ENCODE measurements around the gene LHX6. TPM values are rescaled to one million over a fixed set of nuclear protein-coding genes. Genes with fewer than 3 reads are reported as not detected.

LHX6 gene
- total RNA-seq, 3 donors from 2014 or later, result 2.0 to 5.1 (median 2.3) TPM

DNA sequence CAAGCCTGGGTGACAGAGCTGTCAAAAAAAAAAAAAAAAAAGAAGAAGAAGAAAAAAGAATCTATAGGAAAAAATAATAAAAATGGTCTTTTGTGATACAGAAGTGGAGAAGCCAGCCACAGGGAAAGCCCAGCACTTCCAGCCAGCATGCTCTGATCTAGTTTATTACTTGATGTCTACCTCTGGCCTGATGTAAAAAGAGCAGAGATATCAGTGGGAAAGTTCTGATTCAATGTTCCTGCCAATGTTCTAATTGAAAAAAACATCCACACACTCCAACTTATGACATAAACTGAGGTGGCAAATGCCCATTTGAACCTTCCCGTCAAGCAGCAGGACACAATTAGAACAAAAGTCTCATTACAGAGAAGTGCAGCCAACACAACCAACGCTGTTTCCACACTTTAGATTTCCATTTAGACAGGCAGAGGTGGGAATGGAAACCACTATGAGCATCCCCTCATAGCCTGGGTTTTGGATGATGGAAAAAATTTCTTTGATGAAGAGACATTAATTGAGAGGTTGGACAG is 30.2 kb upstream of the LHX6 start:
- H3K4me3 ChIP-seq, result no peak overlapping the region
- ATAC-seq (no peak), DNase-seq (no peak)
- TF ChIP-seq, protein P1, sequence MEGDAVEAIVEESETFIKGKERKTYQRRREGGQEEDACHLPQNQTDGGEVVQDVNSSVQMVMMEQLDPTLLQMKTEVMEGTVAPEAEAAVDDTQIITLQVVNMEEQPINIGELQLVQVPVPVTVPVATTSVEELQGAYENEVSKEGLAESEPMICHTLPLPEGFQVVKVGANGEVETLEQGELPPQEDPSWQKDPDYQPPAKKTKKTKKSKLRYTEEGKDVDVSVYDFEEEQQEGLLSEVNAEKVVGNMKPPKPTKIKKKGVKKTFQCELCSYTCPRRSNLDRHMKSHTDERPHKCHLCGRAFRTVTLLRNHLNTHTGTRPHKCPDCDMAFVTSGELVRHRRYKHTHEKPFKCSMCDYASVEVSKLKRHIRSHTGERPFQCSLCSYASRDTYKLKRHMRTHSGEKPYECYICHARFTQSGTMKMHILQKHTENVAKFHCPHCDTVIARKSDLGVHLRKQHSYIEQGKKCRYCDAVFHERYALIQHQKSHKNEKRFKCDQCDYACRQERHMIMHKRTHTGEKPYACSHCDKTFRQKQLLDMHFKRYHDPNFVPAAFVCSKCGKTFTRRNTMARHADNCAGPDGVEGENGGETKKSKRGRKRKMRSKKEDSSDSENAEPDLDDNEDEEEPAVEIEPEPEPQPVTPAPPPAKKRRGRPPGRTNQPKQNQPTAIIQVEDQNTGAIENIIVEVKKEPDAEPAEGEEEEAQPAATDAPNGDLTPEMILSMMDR (IDR thresholded peaks at IDR 0.05), result no peak
- H3K36me3 ChIP-seq (ENCODE audit: low read depth), result peaks cover 8% of the 10 kb centered on the region
- intact Hi-C loops (cut with DNase I, micrococcal nuclease), result no loop called here
- H3K9me3 ChIP-seq, result no peaks in the 10 kb centered on the region
- peaks cover 19% of the 10 kb centered on the region for H3K4me1 ChIP-seq (ENCODE audit: low read depth)

DNA sequence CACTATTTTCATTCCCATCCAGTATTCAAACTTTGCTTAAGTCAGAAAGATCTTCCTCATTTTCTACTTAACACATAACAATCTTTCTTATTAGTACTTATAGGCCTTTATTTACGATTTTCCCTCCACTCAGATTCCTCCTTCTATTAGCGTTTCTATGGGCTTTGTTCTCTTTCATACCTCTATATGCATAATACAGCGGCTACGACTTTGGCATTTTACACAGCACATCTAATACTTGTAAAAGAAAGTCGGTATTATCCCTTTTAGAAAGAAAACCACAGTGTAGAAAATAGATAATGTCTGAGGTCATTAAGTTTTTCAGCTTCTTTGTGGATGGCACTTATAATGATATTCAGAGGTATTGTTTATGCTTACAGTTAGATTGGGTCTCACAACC is 27.4 kb upstream of the LHX6 start:
- DNase-seq, result no peak
- Histone ChIP-seq H3K4me3 (no peak overlapping the region), H3K9me3 (no peaks in the 10 kb centered on the region), H3K4me1 (ENCODE audit: low read depth) (no peaks in the 10 kb centered on the region), H3K36me3 (ENCODE audit: low read depth) (peaks cover 8% of the 10 kb centered on the region)
- ATAC-seq, result no peak
- TF ChIP-seq, protein P1 (IDR thresholded peaks at IDR 0.05), result no peak
- intact Hi-C loops (cut with DNase I, micrococcal nuclease), result no loop called here

DNA sequence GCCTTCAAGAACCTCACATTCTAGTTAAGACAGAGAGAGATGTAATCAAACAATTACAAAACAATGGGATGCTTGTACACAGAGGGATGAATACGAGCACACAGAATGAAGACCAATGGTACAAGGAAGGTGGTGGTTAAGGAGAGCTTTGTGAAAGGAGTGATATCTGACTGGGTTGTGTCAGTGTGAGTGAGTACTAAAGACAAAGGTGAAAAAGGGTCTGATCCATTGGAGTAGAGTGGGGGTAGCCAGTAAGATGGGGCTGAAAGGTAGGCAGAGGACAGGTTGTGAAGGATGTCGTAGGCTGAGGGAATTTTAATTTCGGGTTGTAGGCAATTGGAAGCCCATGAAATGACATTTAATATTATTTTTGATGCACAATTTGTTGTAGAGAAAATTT is 26.0 kb upstream of the LHX6 start:
- TF ChIP-seq, protein P1 (IDR thresholded peaks at IDR 0.05), result no peak

DNA sequence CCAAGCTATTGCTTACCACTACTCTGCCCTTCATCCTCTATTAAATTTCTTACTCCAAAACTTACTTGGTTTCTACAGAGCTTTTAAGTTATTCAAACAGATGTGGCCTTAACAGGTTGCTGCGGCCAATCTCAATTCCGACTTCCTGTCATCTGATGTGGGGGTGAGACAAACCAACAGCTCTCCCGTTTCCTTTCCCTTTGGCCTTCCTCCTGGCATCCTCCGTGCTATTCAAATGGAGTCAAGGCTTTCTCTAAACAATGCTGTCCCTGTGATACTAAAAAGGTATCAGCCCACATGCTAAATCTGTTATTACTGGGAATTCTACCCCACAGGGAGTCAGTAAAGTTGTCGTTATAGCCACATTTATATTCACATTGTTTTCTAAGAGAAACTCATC is 24.0 kb upstream of the LHX6 start:
- no peak for ATAC-seq
- TF ChIP-seq, protein P1 (IDR thresholded peaks at IDR 0.05), result no peak
- Histone ChIP-seq H3K36me3 (ENCODE audit: low read depth) (peaks cover 4% of the 10 kb centered on the region), H3K4me3 (no peak overlapping the region), H3K4me1 (ENCODE audit: low read depth) (no peaks in the 10 kb centered on the region), H3K9me3 (no peaks in the 10 kb centered on the region)
- no peak for DNase-seq
- intact Hi-C loops (cut with DNase I, micrococcal nuclease), result no loop called here

More for the DNA sequence above, 26.0 kb upstream of the LHX6 start:
- Histone ChIP-seq H3K9me3 (no peaks in the 10 kb centered on the region), H3K4me1 (ENCODE audit: low read depth) (no peaks in the 10 kb centered on the region), H3K36me3 (ENCODE audit: low read depth) (peaks cover 8% of the 10 kb centered on the region), H3K4me3 (no peak overlapping the region)
- no peak for ATAC-seq
- DNase-seq, result no peak
- intact Hi-C loops (cut with DNase I, micrococcal nuclease), result no loop called here

DNA sequence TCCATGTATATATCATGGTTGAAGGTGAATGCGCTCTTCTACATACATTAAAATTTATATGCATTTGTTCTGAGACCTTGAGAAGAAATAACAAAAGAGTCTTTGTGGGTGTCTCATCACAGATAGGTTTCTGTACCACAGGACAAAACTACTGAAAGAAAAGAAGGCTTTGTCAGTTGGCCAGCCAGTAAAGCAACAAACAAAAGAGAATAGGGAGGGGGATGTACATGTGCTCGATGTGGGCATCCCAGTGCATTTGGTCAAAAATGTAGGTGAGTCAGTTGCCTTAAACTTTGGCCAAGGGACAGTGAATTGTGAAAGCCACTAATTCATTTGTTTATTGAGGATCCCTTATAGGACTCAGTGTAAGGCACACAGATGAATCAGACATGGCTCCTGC is 22.6 kb upstream of the LHX6 start:
- Histone ChIP-seq H3K4me1 (ENCODE audit: low read depth) (no peaks in the 10 kb centered on the region), H3K9me3 (no peaks in the 10 kb centered on the region), H3K36me3 (ENCODE audit: low read depth) (peaks cover 4% of the 10 kb centered on the region), H3K4me3 (no peak overlapping the region)
- no peak for ATAC-seq
- intact Hi-C loops (cut with DNase I, micrococcal nuclease), result no loop called here
- no peak for DNase-seq
- TF ChIP-seq, protein P1 (IDR thresholded peaks at IDR 0.05), result no peak

DNA sequence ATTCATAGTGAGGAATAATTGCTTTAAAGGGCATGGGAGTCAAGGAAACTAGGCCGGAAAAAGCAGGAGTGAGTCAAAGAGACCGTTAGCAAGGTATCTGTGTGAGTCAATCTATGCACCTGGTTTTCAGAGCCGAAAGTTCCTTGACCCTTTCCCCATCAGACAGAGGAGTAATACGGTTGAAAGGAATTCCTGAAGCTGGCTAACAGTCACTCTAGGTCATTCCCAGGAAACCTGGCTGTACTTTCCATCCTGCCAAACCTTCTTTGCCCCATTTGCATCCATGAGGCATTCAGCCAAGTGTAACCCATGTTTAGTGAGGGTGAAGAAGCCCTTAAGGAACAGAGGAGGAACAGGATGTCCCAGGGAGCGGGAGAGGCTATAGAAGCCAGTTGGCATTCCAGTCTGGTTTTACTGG is 19.7 kb upstream of the LHX6 start:
- no peak overlapping the region for H3K4me3 ChIP-seq
- TF ChIP-seq, protein P1 (IDR thresholded peaks at IDR 0.05), result no peak
- no peaks in the 10 kb centered on the region for H3K4me1 ChIP-seq (ENCODE audit: low read depth)
- H3K36me3 ChIP-seq (ENCODE audit: low read depth), result no peaks in the 10 kb centered on the region
- no peak for DNase-seq
- H3K9me3 ChIP-seq, result no peaks in the 10 kb centered on the region
- ATAC-seq, result no peak
- intact Hi-C loops (cut with DNase I, micrococcal nuclease), result no loop called here
